HG03095 (cell line): ENCODE measurements around the gene PIK3R1.
A peak's percentile ranks its signal among the peaks of the same experiment; 100 is the strongest.

Experiments
- ATAC-seq: cut with Tn5 transposase; IDR thresholded peaks from one replicate; pipeline ENCODE4 v1.9.1; 2021; ENCODE audit warnings: moderate library complexity; ENCODE audit not compliant: unreplicated experiment

The PIK3R1 gene

GRCh38 chr5:68215208-68215897 is at the start of gene PIK3R1:
Gene PIK3R1 (plus strand): TSS chr5:68215756. CDS start chr5:68226676, 10,920 bp downstream.
- ATAC-seq: peak; percentile 81

GRCh38 chr5:68167195-68167651 is 48.3 kb upstream of the PIK3R1 start:
- no peak for ATAC-seq

GRCh38 chr5:68169903-68170302 is 45.7 kb upstream of the PIK3R1 start:
- no peak for ATAC-seq

GRCh38 chr5:68170826-68171558 is 44.6 kb upstream of the PIK3R1 start:
- no peak for ATAC-seq

- ATAC-seq: no peak
Measured at GRCh38 chr5:68172314-68172713, 43.2 kb upstream of the PIK3R1 start.

GRCh38 chr5:68173007-68173406 is 42.5 kb upstream of the PIK3R1 start:
- ATAC-seq: no peak

GRCh38 chr5:68176253-68176652 is 39.3 kb upstream of the PIK3R1 start:
- ATAC-seq: no peak

GRCh38 chr5:68176802-68177479 is 38.6 kb upstream of the PIK3R1 start:
- ATAC-seq: no peak

- no peak for ATAC-seq
Measured at GRCh38 chr5:68177676-68178075, 37.9 kb upstream of the PIK3R1 start.

- no peak for ATAC-seq
Measured at GRCh38 chr5:68178579-68178978, 37.0 kb upstream of the PIK3R1 start.

- no peak for ATAC-seq
Measured at GRCh38 chr5:68180121-68181038, 35.2 kb upstream of the PIK3R1 start.

- no peak for ATAC-seq
Measured at GRCh38 chr5:68181039-68181599, 34.4 kb upstream of the PIK3R1 start.

- ATAC-seq: no peak
Measured at GRCh38 chr5:68182094-68182493, 33.5 kb upstream of the PIK3R1 start.

GRCh38 chr5:68182534-68182933 is 33.0 kb upstream of the PIK3R1 start:
- ATAC-seq: no peak

GRCh38 chr5:68187268-68188055 is 28.1 kb upstream of the PIK3R1 start:
- no peak for ATAC-seq

- ATAC-seq: no peak
Measured at GRCh38 chr5:68189171-68189570, 26.4 kb upstream of the PIK3R1 start.

- ATAC-seq: no peak
Measured at GRCh38 chr5:68189613-68190012, 25.9 kb upstream of the PIK3R1 start.

- ATAC-seq: no peak
Measured at GRCh38 chr5:68190619-68191018, 24.9 kb upstream of the PIK3R1 start.

GRCh38 chr5:68191083-68191791 is 24.3 kb upstream of the PIK3R1 start:
- ATAC-seq: no peak
